DMS114 treated with DMSO at 0.1 percent for 48 hours (cell line): ENCODE results near the gene IQCE.
"Not testable (repeated sequence)": the region's sequence is repeated elsewhere in the genome, so short reads cannot be mapped to it uniquely, and the experiment has no call there.

Experiments
- DNase-seq: peaks from one replicate; lab custom pipeline; 2025; ENCODE audit not compliant: unreplicated experiment; lab: John Stamatoyannopoulos, UW

IQCE gene

DNA sequence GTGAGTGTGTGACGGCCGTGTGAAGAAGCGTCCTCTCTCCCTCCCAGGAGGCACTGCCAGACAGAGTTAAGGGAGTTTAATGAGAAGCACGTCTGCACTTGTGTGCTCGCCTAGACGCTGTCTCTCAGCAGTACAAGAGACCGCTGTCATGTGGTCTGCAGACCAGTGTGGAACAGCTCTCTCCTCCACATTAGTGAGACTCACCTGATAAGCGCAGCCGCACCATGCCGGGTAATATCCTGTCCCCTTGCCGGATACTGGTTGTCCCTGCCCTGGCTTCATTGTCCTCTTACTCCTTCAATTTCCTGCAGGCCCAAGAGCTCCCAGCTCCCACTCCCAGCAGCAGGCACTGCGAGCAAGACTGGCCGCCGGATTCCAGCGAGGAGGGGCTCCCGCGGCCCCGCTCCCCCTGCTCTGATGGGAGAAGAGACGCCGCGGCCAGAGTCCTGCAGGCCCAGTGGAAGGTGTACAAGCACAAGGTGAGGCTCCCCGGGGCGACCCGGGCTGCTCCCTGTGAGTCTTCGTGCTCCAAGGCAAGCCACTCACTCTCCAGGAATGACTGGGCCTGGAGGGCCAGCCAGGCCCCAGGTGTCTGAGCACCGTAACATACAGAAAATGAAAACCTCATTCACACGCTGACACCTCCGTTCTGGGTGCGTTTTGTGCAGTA, 39.5 kb downstream of the IQCE start:
- DNase-seq, result no peak

GRCh38 chr7:2601065-2601464, 42.3 kb downstream of the IQCE start:
- no peak for DNase-seq

- no peak for DNase-seq
Measured at GRCh38 chr7:2601907-2602306, 43.1 kb downstream of the IQCE start.

DNA sequence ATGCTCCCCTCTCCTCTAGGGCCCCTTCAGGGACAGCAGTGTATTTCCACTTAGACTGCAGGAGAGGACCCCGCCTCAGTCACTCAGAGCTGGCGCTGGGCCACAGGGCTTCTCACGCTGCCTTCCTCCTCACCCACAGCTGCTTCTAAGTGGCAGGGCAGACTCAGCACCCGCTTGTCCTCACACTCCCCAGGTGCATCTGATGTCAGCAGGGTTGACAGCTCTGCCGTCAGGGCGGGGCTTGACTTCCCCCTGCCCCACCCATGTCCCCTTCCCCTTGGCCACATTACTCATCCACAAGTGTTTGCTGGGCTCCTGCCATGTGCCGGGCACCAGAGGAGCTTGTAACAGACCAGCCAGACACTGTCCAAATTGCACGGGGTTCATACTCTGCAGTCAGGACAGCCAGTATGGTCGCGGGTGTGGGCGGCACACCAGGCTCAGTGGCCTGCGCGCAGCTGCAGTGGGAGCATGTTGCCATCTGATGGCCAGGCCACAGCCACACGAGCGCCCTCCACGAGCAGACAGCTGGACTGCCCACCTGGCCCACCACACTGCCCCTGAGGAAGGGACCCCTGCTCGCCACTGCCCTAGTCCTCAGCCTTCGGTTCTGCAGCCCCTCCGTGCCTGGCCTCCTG, 43.7 kb downstream of the IQCE start:
- no peak for DNase-seq

GRCh38 chr7:2603044-2603965, 44.5 kb downstream of the IQCE start:
- DNase-seq, result no peak

- no peak for DNase-seq
Measured at GRCh38 chr7:2604608-2605174, 45.9 kb downstream of the IQCE start.

DNA sequence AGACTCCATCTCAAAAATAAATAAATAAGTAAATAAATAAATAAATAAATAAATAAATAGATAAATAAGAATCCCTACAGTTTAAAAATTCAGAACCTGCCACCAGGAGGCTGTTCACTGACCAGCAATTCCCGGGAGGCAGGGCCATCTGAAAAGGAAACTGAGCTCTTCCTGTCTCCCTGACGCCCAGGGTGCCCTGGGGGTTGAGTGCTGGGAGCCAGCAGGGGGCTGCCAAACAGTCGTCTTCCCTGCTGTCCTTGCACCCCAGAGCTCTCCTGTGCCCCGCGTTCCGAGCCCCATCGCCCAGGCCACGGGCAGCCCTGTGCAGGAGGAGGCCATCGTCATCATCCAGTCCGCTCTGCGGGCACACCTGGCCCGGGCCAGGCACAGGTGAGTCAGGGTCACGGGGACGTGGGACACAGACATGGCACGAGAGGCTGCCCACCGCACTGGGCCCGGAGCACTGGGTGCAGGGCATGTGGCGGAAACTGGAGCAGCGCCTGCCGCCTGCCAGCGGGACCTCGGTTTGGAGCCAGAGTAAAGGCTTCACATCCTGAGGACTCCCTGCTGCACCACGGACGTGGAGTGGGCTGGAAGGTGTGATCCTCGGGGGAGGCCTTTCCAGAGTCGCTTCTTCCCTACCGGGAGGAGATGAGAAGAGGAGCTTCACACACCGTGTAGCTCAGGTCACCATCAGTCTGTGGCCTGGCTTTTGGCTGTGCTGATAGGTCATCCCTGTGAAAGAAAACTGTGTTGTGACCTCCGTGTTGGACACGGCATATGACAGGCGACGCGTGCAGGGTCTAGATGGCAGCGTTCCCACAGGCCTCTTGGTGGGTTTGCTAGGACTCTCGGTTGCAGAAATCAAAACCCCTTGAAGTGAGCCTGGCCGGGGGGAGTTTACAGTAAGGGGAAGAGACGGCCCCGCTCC, 47.1 kb downstream of the IQCE start:
- no peak for DNase-seq

- DNase-seq, result no peak
Measured at GRCh38 chr7:2606539-2606936, 47.8 kb downstream of the IQCE start.

- DNase-seq, result no peak
Measured at GRCh38 chr7:2607122-2607922, 48.5 kb downstream of the IQCE start.

GRCh38 chr7:2607923-2608904, 49.4 kb downstream of the IQCE start:
- DNase-seq, result no peak

GRCh38 chr7:2608921-2609411, 50.2 kb downstream of the IQCE start:
- peak; percentile 12 for DNase-seq

- not testable (repeated sequence) for DNase-seq
Measured at GRCh38 chr7:2609646-2610045, 50.9 kb downstream of the IQCE start.

GRCh38 chr7:2610466-2610865, 51.7 kb downstream of the IQCE start:
- no peak for DNase-seq

DNA sequence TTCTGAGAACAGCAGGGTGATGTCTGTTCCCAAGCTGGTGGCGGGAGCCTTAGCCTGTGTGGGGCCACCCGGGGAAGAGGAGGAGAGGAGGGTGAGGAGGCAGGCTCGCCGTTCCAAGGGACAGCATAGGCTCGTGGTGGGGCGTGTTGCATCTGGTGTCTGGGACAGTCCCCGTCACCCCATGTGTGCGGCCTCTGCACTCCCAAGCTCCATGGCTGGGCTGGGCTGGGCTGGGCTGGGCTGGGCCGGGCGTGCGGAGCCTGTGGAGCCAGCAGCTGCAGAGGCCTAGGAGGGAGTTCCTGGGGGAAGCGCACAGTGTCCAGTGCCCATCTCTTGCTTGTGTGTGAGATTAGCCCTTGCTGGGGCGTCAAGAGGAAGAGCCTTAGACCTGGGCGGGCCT, 52.1 kb downstream of the IQCE start:
- no peak for DNase-seq

- DNase-seq, result no peak
Measured at GRCh38 chr7:2611401-2611800, 52.6 kb downstream of the IQCE start.

DNA sequence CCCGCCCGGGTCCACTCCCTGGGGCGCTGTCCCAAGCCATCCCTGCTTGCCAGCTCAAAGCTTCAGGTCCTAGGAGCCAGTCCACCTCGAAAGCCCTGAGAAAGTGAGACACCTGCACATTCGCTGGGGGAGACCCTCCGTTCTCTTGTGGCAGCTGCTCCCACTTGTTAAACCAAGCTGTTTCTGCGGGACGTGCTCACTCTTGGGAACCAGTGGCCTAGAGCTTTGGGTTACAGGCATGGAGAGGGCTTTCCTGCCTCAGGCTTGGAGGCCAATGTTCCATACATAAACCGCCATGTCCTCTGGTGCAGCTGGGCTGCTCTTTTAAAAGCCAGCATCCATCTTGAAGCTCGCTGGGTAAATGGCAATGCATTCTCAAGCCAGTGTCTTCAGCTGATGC, 53.1 kb downstream of the IQCE start:
- no peak for DNase-seq

DNA sequence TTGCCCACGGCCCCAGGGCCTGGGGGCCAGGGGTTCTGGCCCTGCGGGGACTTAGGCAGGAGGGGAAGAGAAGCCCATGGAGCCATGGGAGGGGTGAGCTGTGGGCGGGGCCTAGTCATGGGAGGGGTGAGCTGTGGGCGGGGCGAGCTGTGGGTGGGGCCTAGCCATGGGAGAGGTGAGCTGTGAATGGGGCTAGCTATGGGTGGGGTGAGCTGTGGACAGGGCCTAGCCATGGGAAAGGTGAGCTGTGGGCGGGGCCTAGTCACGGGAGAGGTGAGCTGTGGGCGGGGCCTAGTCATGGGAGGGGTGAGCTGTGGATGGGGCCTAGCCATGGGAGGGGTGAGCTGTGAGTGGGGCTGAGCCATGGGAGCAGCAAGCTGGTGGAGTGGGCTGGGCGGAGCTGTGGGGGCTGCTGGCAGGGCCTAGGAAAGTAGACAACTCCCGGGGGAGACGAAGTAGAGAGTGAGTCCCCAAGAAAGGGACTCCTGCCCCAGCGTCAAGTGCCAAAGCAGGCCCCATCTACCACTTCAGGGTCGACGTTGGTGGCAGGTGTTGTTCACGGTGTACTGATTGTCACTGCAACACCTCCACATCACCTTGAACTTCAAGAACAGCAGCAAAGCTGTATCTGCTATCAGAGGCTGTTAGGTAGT, 53.8 kb downstream of the IQCE start:
- DNase-seq, result no peak
